GM13977 (cell line): Measurements from ENCODE around the gene BICRA.
"Not testable (repeated sequence)": the region's sequence is repeated elsewhere in the genome, so short reads cannot be mapped to it uniquely, and the experiment has no call there.

Experiments used
- DNase-seq: peaks from one replicate; pipeline ENCODE4 v3.0.0; 2012; ENCODE audit warnings: low spot score
- in situ Hi-C: fragments of 300-500 bp; cut with MboI; formaldehyde crosslinking; loops from one replicate; pipeline ENCODE4 v1.12.0; 2022; ENCODE audit warnings: low sequenced_read_pairs, low pct_unique_long_range_greater_than_20kb, mixed read lengths, inconsistent platforms; ENCODE audit not compliant: unreplicated experiment
- TF ChIP-seq, protein P1 (sequence below): IDR thresholded peaks from 2 replicates; pipeline ENCODE4 v1.5.1; 2012; ENCODE audit warnings: mild to moderate bottlenecking, control low read depth; ENCODE audit not compliant: insufficient read depth; ENCODE audit errors: extremely low read depth, missing control alignments

BICRA gene

DNA sequence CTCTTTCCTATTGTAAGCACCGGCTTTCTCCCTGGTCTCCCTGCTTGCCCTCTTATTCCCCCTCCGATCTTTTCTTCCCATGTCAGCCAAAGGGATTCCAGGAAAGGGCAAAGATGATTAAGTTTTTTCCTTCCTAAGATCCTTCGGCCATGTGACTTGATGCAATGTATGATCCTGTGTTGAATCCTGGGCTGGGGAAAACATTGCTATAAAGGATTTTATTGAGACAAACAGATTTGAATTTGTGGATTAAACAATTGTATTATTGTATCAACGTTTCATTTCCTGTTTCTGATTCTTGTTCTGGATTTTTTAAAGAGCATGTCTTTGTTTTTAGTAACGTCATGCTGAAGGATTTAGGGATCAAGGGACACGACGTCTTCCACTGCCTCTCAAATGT is 19.1 kb upstream of the BICRA start:
- DNase-seq, result no peak
- TF ChIP-seq, protein P1, sequence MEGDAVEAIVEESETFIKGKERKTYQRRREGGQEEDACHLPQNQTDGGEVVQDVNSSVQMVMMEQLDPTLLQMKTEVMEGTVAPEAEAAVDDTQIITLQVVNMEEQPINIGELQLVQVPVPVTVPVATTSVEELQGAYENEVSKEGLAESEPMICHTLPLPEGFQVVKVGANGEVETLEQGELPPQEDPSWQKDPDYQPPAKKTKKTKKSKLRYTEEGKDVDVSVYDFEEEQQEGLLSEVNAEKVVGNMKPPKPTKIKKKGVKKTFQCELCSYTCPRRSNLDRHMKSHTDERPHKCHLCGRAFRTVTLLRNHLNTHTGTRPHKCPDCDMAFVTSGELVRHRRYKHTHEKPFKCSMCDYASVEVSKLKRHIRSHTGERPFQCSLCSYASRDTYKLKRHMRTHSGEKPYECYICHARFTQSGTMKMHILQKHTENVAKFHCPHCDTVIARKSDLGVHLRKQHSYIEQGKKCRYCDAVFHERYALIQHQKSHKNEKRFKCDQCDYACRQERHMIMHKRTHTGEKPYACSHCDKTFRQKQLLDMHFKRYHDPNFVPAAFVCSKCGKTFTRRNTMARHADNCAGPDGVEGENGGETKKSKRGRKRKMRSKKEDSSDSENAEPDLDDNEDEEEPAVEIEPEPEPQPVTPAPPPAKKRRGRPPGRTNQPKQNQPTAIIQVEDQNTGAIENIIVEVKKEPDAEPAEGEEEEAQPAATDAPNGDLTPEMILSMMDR, result no peak
- in situ Hi-C loops, result no loop called here

DNA sequence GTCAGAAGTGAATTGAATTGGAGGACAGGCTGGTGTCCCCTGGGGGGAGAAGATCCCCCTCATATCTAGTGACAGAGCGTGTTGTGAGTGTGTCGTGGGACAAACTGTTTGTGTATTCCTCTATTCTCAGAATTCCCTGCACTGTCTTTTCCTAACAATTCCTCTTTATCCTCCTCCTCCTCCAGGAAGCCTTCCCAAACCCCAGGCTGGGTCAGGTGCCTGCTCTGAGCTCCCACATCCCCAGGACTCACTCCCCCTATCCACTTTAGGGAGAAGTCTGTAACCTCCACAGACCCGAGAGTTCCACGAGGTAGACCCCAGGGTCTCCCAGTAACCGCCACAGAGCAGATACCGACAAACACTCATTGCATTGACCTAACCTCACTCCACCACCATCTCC is 15.1 kb upstream of the BICRA start:
- TF ChIP-seq, protein P1, result no peak
- DNase-seq, result no peak
- in situ Hi-C loops, result no loop called here

DNA sequence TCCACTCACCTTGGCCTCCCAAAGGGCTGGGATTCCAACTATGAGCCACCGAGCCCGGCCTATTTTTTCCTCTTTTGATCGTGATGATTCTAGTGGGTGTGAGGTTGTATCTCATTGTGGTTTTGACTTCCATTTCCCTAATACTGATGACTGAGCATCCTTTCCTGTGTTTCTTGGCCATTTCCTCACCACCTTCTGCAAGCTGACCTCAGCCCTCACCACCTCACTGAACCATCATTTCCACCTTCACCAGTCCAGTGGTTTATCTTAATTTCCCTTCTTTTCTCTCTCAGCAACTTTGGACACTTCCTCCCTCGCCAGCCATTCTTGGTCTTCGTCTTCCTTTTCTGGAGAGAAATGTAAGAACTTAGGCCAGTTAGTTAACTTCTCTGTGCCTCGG is 13.0 kb upstream of the BICRA start:
- in situ Hi-C loops, result no loop called here
- TF ChIP-seq, protein P1, result no peak
- no peak for DNase-seq

DNA sequence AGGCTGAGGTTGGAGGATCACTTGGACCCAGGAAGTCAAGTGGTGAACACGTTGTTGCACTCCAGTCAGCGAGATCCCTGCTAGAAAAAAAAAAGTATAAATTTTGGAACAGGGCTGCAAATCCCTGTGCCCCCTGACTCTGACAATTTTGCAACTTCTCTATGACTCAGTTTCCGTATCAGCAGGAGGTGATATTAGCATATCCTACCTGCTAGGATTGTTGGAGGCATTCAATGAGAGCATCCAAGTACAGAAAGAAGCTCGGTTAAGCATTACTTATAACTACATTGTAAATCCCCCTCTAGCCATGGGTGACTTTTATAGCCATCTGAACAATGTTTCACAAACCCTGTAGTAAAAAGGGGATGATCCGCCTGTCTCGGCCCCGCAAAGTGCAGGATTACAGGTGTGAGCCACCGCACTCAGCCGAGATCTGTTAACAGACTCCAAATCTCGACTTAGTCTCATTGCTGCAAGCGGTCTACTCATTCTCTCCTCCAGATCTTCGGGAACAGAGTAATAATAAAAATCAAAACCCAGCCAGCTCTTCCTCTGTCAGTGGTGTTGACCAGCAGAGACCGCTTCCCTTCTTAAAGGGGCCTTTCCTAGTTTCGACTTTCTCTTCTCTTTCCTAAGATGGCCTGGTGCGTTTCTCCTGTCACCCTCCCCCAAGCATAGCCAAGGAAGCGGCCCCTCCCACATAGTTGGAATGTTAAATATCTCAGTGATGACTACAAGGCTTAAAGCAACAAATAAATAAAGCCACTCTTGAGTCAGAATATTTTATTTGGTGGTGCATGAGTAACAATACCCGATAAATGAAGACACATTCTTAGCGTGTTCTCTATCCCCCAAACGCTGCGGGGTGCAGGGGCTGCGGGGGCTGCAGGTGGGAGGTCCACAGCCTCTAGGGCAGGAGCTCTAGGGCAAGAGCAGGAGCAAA is 10.3 kb upstream of the BICRA start:
- DNase-seq, result no peak
- TF ChIP-seq, protein P1, result no peak
- in situ Hi-C loops, result no loop called here

DNA sequence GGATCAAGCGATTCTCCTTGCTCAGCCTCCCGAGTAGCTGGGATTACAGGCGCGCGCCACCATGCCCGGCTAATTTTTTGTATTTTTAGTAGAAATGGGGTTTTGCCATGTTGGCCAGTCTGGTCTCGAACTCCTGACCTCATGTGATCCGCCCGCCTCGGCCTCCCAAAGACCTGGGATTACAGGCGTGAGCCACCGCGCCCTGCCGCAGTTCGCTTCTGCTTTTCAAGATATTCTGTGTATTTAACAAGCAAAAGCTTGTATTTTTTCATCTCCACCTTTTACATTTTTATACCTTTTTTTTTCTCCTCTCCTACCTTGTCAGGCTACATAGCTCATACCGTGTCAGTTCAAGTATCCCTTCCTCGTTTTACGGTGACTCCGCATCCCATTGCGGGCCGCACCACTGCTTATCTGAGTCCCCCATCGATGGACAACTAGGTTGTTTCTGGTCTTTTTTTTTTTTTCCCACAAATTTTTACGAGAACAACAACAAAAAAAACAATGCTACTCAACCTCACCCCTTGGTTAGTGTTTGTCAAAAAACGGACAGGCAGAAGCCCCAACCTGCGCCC is 9.2 kb upstream of the BICRA start:
- in situ Hi-C loops, DNase-seq: not testable (repeated sequence)

DNA sequence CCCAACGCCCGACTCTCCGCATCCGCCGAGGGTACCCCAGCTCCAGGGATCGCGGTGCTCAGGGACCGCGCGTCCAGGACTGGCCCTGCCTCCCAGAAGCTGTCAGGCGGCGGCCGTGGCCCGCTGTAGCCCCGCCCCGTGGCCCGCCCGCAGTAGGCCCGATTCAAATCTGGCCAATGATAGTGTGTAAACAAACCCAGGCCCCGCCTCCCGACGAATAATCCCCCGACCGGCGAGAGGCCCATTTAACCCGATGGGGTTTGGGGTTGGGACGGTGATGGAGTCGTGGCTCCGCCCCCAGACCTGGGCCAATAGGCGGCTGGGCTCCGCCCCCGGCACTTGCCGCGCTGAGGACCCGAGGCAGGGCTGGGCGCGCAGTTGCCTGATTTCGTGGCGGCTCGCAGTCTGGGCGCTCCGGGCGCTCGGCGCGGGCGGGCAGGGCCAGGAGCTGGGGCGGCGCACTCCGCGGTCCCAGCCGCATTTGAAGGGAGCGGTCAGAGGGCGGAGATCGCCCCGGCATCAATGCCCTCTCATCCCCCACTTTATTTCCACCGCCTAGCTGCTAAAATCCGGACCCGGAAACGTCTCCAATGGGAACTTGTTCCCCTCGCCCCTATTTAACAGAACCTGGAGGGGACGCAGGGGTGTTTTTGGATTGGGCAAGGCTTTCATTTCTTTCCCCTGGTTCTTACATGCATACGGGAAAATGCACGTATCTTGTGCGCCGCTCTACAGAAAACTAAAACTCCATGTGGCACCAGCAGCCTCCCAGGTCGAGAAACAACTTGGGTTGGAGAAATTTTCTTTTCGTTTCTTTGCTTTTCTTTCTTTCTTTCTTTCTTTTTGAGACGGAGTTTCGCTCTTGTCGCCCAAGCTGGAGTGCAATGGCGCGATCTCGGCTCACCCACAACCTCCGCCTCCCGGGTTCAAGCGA is 8.4 kb upstream of the BICRA start:
- in situ Hi-C loops, result no loop called here
- DNase-seq, result peak; percentile 100
- TF ChIP-seq, protein P1, result no peak
